ENCODE results near the gene SLC11A1. TPM values are rescaled to one million over a fixed set of nuclear protein-coding genes. Genes with fewer than 3 reads are reported as not detected.
A peak's percentile ranks its signal among the peaks of the same experiment; 100 is the strongest.

The SLC11A1 gene
- polyA plus RNA-seq, 4 donors: 0.68 to 2.4 (median 0.89) TPM

DNA sequence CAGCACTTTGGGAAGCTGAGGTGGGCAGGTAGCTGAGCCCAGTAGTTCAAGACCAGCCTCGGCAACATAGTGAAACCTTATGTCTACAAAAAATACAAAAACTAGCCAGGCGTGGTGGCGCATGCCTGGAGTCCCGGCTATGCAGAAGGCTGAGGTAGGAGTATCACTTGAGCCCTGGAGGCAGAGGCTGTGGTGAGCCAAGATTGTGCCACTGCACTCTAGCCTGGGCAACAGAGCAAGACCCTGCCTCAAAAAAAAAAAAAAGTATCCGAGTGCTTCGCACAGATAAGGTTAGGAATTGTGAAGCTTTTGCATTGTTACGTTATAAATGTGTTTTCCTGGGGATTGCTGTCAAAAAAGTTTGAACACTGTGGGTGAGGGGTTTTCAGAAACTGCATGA lies 21.7 kb downstream of the SLC11A1 start:
- DNase-seq (ENCODE audit: low read depth in 4 of 4, low spot score in 2 of 4): no peak

DNA sequence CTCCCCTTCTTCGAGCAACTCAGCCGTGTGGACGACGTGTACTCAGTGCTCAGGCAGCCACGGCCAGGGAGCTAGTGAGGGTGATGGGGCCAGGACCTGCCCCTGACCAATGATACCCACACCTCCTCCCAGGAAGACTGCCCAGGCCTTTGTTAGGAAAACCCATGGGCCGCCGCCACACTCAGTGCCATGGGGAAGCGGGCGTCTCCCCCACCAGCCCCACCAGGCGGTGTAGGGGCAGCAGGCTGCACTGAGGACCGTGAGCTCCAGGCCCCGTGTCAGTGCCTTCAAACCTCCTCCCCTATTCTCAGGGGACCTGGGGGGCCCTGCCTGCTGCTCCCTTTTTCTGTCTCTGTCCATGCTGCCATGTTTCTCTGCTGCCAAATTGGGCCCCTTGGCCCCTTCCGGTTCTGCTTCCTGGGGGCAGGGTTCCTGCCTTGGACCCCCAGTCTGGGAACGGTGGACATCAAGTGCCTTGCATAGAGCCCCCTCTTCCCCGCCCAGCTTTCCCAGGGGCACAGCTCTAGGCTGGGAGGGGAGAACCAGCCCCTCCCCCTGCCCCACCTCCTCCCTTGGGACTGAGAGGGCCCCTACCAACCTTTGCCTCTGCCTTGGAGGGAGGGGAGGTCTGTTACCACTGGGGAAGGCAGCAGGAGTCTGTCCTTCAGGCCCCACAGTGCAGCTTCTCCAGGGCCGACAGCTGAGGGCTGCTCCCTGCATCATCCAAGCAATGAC lies 22.4 kb downstream of the SLC11A1 start:
- no peak for DNase-seq (ENCODE audit: low read depth in 4 of 4, low spot score in 2 of 4)

DNA sequence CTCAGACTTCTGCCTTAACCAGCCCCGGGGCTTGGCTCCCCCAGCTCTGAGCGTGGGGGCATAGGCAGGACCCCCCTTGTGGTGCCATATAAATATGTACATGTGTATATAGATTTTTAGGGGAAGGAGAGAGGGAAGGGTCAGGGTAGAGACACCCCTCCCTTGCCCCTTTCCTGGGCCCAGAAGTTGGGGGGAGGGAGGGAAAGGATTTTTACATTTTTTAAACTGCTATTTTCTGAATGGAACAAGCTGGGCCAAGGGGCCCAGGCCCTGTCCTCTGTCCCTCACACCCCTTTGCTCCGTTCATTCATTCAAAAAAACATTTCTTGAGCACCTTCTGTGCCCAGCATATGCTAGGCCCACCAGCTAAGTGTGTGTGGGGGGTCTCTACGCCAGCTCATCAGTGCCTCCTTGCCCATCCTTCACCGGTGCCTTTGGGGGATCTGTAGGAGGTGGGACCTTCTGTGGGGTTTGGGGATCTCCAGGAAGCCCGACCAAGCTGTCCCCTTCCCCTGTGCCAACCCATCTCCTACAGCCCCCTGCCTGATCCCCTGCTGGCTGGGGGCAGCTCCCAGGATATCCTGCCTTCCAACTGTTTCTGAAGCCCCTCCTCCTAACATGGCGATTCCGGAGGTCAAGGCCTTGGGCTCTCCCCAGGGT lies 23.1 kb downstream of the SLC11A1 start:
- DNase-seq (ENCODE audit: low read depth in 4 of 4, low spot score in 2 of 4): no peak

DNA sequence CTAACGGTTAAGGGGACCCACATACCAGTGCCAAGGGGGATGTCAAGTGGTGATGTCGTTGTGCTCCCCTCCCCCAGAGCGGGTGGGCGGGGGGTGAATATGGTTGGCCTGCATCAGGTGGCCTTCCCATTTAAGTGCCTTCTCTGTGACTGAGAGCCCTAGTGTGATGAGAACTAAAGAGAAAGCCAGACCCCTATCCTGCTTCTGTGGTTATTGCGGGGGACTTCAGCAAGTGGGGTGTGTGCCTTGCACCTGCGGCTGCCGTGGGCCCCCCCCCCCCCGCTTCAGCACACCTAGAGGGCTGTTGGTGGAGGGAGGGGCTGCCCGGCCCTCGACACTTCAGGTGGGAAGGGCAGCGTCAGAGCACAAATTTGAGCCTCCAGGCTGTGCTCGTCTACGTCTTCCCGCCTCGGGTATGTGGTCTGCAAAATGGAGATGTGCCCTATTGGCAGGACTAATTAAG lies 23.7 kb downstream of the SLC11A1 start:
- no peak for DNase-seq (ENCODE audit: low read depth in 4 of 4, low spot score in 2 of 4)

DNA sequence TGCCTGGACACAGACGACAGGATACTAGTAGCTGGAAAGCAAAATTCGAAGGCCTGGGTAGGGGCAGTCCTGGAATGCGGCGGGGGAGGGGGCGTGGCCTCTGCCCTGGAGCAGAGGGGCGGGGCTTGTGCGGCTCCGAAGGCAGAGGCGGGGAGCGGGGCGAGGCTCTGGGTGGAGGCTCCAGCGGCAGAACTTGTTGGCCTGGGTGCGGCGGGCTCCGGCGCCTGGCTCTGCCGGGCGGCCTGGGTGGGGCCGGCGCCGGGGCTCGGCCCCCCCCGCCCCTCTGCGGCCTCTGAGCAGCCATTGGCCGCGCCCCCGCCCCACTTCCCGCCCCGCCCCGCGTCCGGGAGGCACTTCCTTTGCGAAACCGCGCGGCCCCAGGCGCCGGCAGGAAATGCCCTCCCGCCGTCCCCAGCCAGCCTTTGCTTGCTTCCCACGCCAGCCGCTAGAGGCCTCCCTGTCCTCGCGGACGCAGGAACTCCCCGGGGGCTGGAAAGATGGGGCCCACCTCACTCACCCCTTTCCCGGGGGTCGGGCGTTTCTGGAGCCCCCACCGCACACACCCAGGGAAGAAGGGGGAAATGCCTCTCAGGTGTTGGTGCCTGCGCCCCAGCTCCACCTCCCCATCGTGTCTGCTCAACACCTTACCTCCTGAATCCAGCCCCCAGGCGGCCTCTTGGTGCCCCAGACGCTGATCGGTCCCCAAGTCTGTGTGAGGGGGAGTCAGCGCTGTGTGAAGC lies 24.3 kb downstream of the SLC11A1 start:
- DNase-seq (ENCODE audit: low read depth in 4 of 4, low spot score in 2 of 4): peak; percentile 75 to 91 (median 83)

DNA sequence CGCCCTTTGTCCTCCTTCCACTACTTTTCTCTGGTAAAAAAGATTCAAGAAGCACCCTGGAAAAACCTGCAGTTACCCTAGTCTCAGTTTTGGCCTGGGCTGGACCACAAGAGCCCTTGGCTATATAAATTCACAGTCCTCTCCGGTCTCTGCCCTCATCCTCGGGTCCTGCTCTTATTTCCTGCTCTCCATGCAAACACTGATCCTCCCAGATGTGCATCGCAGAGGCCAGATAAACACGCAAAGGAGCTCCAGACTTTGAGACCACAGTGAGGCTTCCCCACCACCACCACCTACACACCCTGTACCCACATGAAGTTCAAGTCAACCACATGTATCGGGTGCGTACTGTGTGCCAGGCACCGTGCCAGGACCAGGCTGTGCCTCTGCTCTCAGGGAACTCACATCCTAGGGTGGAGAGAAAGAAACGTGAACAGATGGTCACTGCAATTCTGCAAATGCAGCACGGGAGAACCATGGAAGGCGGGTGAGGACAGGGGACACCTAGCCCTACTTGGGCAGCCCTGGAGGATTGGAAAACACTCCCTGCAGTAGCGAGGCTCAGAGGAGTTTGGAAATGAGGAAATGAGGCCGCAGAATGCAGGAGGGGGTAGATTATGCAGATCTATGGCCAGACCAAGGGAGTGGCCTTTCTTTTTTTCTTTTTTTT lies 25.0 kb downstream of the SLC11A1 start:
- peak in 2 of 4 donors; percentile 50 to 52 for DNase-seq (ENCODE audit: low read depth in 4 of 4, low spot score in 2 of 4)

DNA sequence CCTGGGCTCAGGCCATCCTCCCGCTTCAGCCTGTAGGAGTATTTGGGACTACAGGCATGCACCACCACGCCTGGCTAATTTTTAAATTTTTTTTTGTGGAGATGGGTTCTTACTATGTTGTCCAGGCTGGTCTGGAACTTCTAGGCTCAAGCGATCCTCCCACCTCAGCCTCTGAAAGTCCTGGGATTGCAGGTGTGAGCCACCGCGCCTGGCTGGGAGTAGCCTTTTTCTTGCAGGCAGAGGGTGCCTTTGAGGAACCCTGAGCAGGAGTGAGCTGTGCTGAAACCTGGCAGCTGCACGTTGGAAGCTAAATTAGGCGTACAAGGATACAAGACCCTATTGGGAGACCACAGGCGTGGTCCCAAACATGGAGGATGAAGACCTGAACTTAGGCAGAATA lies 25.6 kb downstream of the SLC11A1 start:
- no peak for DNase-seq (ENCODE audit: low read depth in 4 of 4, low spot score in 2 of 4)

DNA sequence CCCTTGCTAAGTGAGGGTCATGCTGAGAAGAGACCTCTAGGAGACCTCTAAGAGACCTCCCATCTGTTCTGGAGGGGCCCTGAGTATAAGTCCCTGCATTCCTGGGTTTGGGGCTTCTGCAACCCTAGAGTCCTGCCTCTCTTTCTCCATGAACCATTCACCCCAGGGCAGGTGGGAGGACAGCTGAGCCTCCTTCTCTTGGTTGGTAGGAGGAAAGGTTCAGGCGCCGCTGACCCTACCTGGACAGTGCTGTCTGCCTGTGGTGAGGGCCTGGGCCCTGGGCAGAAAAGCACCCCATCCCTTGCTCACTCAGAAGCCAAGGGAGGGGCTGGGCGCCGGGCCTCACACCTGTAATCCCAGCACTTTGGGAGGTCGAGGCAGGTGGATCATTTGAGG lies 36.2 kb downstream of the SLC11A1 start:
- DNase-seq (ENCODE audit: low read depth in 4 of 4, low spot score in 2 of 4): no peak

DNA sequence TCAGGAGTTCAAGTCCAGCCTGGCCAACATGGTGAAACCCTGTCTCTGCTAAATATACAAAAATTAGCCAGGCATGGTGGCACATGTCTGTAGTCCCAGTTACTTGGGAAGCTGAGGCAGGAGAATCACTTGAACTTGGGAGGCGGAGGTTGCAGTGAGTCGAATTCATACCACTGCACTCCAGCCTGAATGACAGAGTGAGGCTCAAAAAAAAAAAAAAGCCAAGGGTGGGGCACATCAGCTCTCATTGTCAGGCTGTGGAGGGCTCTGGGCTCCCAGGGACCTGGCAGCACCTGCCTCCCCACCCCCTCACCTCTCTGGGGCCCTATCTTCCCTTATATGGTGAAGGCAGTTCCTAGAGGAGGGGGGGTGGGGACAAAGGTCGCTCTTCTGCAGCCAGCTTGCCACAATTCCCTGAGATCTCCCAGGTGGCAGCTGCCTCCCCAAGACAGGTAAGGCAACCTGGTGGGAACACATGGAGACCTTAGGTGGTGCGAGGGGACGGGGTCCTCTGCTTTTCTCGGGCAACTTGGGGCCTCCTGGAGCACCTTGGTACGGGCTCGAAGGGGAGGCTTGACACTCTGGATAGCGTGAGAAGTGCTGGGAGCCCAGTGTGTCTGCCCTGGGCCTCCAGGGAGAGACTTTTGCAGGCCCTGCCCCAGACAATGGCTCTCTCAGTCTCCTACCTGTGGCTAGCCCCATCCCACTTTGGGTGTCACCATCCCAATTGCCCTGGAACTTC lies 36.8 kb downstream of the SLC11A1 start, which contains the start of gene VIL1:
TSS of gene VIL1 (plus strand) at position 407 of the 742 bp plus-strand sequence. CDS start 4,656 bp downstream, outside the sequence.
- no peak for DNase-seq (ENCODE audit: low read depth in 4 of 4, low spot score in 2 of 4)

DNA sequence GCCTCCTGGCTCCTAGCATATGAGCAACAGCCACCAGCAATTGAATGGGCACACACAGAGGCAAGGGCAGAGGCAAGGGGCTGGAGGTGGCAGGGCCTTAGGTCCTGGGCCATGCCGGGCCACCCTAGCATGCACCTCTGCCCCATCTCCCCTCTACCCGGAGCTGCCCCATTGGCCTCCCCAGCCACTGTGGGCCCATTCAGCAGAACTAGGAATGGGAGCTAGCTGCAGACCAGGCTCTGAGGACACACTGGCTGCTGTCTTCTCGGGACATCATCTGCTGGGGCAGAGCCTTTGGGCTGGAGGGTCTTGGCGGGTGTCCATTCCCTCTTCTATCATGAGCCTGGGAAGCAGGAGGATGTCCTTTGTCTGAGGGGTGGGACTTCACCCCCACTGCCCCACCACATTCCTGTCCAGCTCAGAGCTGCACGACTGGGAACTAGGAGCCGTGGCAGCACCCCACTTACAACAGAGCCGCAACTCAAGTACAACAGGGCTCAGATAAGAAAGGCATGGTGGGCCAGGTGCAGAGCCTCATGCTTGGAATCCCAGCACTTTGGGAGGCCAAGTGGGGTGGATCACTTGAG lies 37.6 kb downstream of the SLC11A1 start:
- DNase-seq (ENCODE audit: low read depth in 4 of 4, low spot score in 2 of 4): no peak

DNA sequence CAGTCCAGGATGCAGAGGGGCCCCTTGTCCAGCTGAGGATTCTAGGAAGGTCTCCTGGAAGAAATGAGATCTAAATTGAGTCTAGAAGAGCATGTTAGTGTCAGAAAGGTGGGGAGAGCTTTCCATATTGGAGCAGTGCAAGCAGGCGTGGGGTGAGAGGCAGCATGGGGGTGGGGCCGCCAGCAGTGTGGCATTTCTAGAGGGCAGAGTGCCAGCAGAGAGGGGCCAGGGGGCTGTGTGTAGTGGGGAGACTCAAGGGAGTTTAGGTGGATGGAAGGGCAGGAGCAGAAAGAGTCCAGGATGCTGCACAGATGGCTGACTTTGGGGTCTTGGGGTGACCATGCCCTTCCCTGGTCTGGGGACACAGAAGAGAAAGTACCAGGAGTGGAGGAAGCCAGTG lies 39.0 kb downstream of the SLC11A1 start:
- no peak for DNase-seq (ENCODE audit: low read depth in 4 of 4, low spot score in 2 of 4)

DNA sequence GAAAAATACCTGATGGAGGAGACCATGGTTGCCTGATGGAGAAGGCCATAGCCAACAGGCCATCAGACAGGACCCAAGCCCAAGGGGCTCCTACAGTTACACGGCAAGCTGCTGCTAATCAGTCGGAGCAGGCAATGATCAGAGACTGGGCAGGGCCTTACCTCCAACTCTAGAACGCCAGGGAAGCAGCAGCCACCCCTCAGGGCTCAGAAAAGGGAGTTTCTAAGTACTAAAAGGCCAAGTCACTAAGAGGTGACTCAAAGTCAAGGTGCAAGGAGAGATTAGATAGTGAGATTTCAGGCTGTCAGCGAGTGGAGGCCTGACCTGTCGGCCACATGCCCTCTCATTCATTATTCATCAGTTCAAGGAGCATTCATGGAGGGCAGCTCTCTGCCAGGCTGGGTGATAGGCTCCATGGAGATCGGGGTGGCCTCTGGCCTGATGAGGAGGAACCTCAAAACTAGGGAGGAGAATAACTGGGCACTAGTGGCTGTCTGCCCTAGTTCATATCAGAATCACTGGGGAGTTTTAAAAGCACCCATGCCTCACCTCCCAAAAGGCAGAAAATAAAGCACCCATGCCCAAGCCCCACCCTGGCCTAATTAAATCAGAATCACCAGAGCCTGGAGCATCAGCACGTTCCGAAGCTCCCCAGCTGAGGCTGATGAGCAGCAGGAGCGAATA lies 40.5 kb downstream of the SLC11A1 start:
- DNase-seq (ENCODE audit: low read depth in 4 of 4, low spot score in 2 of 4): no peak

DNA sequence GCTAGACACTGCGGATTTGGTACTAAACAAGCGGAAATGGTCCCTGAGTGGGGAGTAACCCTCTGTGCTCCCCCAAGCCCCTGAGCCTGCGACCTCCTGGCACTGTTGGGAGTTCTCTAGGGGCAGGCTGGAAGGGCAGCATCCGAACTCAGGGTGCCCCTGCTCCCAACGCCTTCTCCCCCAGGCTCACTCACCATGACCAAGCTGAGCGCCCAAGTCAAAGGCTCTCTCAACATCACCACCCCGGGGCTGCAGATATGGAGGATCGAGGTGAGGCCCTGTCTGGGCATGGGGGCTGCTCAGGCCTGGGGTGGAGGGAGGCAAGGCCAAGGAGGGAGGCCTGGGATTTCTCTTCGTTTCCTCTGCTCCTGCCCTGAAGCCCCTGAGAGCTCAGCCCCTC lies 41.5 kb downstream of the SLC11A1 start:
- no peak for DNase-seq (ENCODE audit: low read depth in 4 of 4, low spot score in 2 of 4)

DNA sequence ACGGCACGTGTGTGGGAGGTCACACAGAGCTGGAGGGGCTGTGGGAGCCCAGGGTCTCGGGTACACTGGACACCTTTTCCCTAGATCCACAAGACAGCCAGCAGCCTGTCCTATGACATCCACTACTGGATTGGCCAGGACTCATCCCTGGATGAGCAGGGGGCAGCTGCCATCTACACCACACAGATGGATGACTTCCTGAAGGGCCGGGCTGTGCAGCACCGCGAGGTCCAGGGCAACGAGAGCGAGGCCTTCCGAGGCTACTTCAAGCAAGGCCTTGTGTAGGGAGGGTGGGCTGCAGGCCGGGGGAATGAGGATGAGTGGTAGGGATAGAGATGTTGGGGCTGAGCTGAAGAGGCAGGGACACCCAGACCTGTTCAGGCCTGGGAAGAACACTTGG lies 43.5 kb downstream of the SLC11A1 start:
- no peak for DNase-seq (ENCODE audit: low read depth in 4 of 4, low spot score in 2 of 4)

DNA sequence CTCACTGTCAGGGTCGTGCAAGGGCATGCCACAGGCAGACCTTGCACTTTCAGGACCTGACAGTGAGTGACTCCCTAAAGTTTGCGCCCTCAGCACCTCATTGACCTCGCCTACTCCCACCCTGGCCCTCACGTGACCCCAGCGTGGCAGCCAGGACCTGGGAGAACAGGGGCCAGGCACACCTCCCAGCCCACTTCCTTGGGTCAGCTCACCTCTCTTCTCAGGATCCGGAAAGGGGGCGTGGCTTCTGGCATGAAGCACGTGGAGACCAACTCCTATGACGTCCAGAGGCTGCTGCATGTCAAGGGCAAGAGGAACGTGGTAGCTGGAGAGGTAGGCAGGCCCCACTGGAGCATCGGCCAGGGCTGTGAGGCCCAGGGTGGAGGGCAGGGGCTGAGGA lies 45.7 kb downstream of the SLC11A1 start:
- DNase-seq (ENCODE audit: low read depth in 4 of 4, low spot score in 2 of 4): no peak

DNA sequence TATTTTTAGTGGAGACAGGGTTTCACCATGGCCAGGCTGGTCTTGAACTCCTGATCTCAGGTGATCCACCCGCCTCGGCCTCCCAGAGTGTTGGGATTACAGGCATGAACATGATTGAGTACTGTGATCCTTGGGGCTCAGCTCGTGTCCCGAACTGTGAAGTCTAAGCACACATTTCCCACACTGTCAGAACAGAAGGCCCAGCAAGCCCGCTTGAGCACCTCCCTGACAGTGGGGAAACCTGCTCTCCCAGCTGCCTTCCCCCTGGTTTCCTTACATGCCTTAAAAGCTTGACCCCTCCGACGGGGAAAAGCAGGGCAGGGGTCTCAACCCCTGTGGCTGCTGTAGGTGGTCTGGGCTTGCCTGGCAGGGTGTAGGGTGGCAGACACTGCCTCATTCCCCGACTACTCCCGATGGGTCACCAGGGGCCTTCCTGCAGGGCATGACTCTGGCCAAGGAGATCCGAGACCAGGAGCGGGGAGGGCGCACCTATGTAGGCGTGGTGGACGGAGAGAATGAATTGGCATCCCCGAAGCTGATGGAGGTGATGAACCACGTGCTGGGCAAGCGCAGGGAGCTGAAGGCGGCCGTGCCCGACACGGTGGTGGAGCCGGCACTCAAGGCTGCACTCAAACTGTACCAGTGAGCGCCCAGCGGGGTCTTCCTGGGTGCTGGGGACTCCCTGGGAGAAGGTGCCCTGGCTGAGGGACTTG lies 46.9 kb downstream of the SLC11A1 start:
- DNase-seq (ENCODE audit: low read depth in 4 of 4, low spot score in 2 of 4): no peak

DNA sequence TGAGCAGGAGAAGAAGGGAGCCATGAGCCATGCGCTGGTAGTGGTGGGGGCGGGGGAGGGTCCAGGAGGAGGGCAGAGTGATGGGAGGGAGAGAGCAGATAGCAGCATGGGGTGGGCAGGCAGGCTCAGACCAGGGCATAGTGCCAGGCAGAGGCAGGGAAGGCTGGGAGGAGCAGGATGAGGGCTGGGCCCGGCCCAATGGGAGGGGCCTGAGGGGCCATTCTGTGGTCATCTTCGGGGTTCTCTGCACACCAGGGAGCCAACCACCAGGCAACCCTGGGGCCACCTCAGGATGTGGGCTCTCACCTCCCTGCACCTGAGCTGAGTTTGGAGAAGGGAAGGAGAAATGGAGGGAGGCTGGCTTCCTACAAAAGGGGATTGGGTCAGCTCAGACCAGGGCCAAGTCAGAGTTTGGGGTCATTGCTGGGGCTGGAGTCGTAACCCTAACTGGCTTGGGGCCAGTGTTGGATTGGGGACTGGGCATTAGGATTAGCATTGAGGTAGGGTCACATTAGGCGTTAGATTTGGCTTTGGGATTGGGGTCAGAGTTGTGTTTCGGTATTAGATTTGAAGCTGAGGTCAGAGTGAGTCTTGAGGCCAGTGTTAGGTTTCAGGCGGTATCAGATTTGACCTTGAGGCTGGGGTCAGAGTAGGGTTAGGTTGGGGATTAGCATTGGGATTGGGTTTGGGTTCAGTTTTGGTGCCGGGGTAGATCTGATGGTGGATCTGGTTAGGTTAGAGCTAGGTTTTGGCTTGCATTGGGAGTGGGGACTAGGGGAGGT lies 48.0 kb downstream of the SLC11A1 start:
- no peak for DNase-seq (ENCODE audit: low read depth in 4 of 4, low spot score in 2 of 4)

DNA sequence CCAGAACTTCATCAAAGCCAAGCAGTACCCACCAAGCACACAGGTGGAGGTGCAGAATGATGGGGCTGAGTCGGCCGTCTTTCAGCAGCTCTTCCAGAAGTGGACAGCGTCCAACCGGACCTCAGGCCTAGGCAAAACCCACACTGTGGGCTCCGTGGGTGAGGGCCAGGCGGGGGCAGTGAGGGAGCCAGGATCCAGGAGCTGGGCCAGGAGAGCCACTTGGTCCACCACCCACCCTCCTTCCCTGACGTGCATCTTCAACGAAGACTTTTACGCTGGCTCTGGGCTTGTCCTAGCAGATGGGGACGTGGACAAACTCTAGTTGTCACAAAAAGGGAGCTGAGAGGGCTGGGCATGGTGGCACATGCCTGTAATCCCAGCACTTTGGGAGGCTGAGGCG lies 48.6 kb downstream of the SLC11A1 start:
- no peak for DNase-seq (ENCODE audit: low read depth in 4 of 4, low spot score in 2 of 4)

Measured in left renal cortex interstitium (tissue), 4 donors.